Ovary (tissue), 3 donors: ENCODE results near the gene SLC49A4.

Experiments used
- CTCF ChIP-seq, 3 donors: fragments of 450-650 bp in 2 of 3; fragments of 200-600 bp in 1 of 3; IDR thresholded peaks; one replicate each; pipeline versions ENCODE4 v1.5.1 to v1.8.0; 2016 to 2022; ENCODE audit warnings: antibody characterized with exemption in 3 of 3, mild to moderate bottlenecking in 1 of 3
- EP300 ChIP-seq: sonication (generic); formaldehyde crosslinking; IDR thresholded peaks from one replicate; pipeline ENCODE4 v1.6.1; 2017; ENCODE audit warnings: antibody characterized with exemption
- donor health status: DM: no; HTN: no; CAD: no.

GRCh38 chr3:122911901-122912300 lies 117.0 kb downstream of the SLC49A4 start:
- no peak for TF ChIP-seq CTCF (IDR thresholded peaks at IDR 0.05)
- TF ChIP-seq EP300: no peak
